Measurements from ENCODE around the gene UBE2J1.

Gene UBE2J1

DNA sequence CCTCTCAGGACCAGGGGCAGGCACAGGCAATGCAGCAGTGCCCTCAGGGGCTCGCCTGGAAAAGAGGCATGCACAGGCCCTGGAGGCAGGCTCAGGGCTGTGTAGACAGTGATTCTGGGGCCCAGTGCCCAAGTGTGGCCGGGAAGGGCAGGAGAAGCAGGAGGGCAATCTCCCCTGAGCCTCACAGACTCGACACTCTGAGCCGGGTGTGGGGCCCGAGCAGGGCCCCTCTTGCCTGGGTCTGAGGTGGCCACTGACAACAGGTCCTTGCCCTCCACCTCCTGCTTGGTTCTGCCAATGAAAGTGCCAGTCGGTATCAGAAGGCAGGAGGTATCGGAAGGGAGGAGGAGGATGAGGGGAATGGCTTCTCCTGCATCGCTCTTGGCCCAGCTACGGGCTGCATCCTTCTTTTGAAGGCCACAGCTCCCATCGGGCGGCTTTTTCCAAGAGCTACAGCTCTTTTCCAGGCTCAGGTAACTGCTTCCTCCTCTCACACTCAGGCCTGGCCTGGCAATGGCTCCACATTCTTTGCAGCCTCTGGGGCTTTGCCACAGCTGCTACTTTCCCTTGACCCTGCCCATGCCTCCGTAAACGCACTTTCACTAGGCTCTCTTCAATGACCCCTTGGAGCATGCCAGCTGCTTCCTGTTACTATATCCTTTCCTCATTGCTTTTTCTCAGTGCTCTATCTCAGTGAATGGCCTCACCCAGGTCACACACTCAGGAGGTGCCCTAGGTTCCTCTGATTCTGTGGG lies 61.9 kb downstream of the UBE2J1 start:
- DNase-seq (ENCODE audit: low read depth, low spot score): no peak

DNA sequence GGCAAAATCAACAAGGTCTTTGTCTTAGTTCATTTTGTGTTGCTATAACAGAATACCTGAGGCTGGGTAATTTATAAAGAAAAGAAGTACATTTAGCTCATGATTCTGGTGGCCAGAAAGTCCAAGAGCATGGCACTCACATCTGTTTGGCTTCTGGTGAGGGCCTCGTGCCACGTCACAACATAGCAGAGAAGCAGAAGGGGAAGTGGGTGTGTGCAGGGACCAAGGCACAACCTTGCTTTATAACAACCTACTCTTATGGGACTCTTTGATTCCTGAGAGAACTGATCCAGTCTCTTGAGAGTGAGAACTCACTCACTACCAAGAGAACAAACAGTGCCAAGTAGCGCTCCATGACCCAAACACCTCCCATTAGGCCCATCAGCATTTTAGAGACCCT lies 62.8 kb downstream of the UBE2J1 start:
- no peak for DNase-seq (ENCODE audit: low read depth, low spot score)

DNA sequence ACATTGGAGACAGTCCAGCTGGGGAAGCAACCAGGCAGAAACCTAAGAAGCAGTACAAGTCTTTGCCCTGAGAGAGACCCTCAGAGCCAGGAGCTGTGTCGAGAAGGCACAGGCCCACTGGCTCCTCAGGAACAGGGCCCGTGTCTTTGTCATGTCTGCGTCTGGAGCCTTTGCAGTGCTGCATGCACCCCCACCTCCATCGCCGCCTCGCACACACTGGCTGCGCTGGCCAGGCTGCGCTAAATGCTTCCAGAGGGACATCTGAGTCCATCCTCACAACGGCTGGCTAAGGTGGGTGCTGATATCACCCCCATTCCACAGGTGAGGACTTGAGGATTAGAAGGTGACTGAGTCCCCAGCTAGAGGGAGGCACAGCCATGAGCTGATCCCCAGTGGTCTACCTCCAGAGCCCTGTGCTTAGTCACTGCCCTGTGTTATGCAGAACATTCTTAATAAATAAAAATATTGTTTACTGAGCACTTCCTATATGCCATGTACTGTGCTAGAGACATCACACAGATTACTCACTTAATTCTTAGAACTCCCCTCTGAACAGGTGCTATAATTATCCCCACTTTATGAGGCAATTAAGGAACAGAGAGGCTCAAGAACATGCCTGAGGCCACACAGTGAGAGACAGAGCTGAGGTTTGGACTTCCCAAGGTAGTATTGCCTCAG lies 65.0 kb downstream of the UBE2J1 start:
- DNase-seq (ENCODE audit: low read depth, low spot score): no peak

DNA sequence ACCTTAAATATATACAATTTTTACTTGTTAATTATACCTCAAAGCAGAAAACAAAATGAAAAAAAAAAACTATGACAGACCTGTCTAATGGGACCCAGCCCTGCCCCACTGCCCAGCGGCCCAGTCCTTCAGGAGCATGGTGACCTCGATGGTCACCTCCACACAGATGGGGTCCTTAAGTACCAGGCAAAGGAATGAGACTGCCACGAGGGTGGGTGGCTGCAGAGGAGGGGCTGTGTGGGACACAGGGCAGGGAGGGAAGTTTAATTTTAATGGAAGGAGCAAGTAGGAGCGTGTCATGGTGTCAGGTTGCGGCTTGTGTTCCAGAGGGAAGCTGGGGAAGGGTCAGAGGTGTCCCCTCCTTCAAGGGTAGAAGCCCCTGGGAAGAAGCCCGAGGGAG lies 66.0 kb downstream of the UBE2J1 start:
- no peak for DNase-seq (ENCODE audit: low read depth, low spot score)

DNA sequence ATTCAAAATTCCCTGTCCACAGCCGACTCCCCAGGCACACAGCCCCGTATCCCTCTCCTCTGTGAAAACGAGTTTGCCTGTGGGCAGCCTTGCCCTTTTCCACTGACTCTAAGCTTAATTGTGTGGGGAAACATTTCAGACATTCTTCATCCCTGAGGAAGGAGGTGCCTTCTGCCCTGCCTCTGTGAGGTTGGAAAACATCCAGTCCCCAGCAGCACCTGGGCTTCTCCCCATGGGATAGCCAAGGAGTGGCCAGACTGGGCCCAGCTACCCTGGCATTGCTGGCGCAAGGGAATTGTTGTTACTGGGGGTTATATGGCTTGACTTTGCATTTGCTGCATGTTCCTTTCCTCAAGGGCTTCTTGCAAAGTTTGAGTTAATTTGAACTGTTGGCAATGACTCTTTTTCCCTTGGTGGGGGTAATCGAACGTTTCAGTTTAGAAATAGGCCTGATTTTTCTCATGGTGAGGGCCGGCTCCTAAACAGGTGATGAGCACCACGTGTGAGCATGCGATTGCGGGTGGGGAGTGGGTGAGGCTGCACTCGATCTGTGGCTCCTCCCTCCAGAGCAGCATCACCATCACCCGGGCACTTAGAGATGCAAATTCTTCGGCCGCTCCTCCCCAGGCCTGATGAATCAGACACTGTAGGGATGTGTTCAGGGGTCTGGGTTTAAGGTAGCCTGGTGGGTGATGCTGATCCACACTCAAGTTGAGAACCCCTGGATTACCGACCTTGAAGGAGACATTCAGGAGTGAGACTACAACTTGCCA lies 67.4 kb downstream of the UBE2J1 start:
- DNase-seq (ENCODE audit: low read depth, low spot score): no peak

- DNase-seq (ENCODE audit: low read depth, low spot score): no peak
Measured at GRCh38 chr6:89284081-89284480, 68.4 kb downstream of the UBE2J1 start.

DNA sequence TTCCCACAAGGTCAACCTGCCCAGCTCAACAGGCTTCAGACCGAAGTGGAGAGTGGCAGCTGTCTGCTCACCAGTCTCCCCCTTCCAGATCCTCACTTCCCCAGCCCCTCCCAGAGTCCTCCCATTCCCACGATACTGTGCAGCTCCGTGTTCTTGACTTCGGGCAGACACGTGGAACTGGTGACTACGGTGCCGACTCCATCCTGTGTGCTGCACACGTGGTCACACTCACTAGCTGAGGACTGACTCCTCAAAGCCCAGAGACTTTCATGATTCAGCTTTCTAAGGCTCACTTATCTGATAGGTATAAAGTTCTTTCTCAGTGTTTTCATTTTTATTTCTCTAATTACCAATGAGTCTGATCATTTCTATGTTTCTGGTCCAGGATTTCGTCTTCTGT lies 69.8 kb downstream of the UBE2J1 start:
- DNase-seq (ENCODE audit: low read depth, low spot score): no peak

- no peak for DNase-seq (ENCODE audit: low read depth, low spot score)
Measured at GRCh38 chr6:89281779-89282246, 70.7 kb downstream of the UBE2J1 start.

GRCh38 chr6:89278956-89279355 lies 73.6 kb downstream of the UBE2J1 start:
- no peak for DNase-seq (ENCODE audit: low read depth, low spot score)

Data from smooth muscle cell of the brain vasculature (primary cell).